Measurements from ENCODE around the gene P2RY11.

P2RY11 gene

DNA sequence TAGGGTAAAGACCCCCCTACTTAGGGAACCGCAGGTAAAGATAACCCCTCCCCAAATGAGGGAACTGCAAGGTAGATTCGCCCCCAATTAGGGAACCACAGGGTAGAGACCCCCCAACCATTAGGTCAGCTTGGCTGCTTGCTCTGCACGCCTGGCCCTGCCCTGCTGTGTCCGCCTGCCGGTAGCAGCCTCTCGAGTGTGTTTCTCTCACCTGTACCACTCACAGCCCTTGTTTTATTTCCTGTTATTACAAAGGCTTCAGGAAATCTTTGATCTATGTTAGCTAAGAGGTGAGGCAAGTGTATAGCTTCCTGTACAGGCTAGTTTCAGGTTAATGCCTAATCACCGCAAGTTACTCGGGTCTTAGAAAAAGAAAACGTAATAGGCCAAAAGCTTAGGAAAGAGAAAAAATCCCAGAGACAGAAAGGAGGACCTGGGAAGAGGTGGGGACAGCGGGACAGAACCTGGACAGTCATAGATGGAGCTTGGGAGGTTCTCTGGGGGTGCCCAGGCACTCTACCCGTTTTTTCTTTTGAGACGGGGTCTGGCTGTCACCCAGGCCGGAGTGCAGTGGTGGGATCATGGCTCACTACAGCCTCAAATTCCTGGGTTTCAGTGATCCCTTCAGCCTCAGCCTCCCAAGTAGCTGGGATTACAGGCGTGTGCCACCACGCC lies 31.3 kb downstream of the P2RY11 start:
- DNase-seq = no peak

DNA sequence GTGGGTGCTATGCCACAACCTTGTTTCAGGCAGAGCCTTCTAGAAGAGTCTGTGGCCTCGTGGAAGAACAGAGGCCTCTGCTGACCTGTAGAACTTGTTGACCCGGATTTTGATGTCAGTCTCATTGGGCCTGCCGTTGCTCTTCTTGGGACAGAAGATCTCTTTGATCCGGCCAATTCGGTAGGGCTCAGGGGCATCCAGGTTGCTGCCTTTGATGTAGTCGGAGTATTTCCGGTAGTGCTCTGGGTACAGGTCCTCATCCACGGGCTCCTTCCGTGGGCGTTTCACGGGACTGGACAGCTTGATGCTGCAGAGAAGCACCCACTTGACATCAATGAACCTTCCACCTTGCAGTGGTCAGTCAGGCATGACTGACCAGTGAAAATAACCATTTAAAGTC lies 32.2 kb downstream of the P2RY11 start:
- DNase-seq = no peak

DNA sequence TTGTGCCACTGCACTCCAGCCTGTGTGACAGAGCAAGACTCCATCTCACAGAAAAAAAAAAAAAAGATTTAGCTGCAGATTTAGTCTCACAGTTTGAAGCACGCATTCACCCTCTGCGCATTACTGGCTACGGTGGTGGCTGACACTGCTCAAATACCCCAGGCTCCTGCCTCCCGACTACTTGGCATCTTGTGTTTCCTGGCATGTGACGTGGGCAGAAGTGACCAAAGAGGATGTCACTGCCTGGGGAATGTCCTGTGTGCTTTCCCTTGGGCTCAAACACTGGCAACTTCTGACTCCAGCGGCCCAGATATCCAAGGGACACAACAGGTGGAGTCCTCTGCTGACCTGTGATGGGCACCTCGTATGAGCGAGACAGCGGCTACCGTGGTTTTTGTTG lies 32.9 kb downstream of the P2RY11 start:
- no peak for DNase-seq

DNA sequence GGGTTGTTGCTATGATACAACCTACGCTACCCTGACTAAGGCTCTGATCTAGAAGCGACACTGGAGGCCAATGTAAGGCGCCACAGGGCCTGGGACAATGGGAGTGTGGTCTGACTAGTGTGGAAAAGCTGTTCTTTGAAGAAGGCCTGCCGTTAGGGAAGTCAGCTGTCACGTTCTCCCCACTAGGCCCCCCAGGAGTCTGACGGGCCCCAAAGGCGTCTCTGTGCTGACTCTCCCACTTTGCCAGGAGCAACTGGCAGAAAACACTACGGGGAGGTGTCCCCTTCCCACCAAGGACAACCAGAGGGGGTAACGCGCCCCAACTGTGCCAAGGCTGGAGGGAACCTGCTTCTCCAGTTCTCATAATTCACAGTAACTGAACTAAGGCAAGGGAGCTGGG lies 33.5 kb downstream of the P2RY11 start:
- DNase-seq = no peak

DNA sequence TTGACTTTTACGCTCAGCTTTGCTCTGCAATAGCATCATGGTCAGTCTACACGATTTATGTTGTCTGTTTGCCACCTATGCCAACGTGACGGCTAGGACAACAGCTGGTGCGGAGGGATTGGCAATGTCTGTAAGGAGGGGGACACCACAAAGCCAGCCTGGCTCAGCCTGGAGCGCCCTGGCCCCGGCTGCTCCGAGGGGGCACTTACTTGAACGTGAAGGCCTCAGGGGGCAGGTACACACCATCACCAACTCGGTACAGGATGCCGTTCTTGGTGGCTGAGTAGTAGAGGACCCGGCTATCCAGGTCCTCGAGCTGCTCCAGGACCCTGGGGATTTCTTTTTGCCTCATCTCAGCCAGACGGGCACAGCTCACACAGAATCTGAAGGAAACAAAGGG lies 34.6 kb downstream of the P2RY11 start:
- DNase-seq = no peak

DNA sequence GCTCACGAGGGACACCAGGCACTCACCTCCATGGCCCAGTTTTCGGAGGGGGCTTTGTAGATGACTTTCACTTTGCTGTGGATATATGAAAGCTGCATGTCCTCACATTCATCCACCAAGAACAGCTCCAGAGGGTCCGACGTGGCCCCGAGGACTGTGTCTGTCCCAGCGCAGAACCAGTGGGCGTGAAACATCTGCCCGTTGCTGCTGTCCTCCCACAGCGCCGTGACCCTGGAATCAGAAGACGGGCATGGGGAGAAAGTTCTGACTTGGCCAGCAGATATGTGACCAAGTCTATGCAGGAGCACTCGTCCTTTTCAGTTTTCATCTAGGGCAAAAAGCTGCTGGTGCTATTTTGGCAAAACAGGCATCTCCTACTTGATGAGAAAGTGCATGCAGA lies 37.9 kb downstream of the P2RY11 start:
- no peak for DNase-seq

DNA sequence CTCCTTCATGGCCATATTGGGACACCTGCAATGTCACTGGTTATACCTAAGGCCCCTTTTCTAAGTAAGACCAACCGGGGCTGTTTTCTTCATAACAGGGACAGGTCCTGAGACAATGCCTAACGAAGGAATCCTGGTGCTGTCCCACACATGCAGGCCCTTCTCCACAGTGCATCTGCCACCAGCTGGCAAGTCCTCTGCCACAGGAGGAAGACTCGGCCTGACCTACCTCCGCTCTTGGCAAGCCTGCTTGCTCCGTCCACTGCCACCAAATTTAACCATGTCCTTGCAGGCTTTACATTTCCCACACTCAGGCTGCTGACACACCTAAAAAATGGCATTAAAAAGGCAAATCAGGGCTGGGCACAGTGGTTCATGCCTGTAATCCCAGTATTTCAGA lies 40.0 kb downstream of the P2RY11 start:
- DNase-seq = no peak

DNA sequence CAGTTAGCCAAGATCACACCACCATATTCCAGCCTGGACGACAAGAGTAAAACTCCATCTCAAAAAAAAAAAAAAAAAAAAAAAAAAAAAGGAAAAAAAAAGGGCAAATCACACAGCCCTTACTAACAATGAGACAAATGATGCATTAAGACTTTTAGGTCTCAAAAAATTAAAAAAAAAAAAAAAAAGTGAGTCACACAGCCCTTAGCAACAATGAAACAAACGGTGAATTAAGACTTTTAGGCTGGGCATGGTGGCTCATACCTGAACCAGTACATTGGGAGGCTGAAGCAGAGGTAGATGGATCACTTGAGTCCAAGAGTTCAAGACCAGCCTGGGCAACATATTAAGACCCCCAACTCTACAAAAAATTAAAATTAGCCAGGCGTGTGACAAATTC lies 40.6 kb downstream of the P2RY11 start:
- DNase-seq = no peak

DNA sequence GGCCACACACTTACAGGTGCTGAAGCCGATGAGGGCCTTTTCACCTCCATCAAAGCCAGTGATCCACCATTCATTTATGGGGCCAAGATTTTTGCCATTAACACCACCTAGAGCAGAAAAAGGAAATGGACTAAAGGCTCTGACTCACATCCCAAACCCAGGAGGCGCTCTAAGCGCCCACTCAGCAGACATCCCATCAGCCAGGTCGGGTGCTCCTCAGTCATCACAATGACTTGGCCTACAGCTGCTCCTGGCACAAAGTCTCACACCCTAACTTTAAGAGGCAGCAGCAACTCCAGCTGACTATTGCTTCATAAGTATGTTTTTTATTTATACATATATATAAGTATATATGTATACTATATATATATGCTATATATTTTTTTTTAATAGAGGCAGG lies 44.3 kb downstream of the P2RY11 start:
- peak; percentile 60 for DNase-seq

DNA sequence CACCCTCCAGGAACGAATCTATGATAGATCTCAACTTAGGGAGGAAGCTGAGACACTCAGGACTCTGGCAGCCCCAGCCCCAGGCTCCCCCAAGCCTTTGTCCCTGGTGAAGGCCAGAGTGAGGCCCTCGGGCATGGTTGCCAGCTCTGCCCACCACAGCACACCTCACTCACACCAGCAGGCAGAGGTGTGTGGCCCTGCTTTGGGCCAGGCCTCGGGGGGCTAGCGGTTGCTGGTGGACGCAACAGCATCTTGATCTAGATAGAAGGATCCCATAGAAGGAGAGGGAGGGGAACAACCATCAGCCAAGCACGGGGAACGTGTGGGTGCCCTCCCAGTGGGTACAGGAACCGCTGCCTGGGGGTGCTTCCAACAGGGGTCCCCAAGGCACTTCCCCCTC lies 46.6 kb downstream of the P2RY11 start:
- DNase-seq = no peak

DNA sequence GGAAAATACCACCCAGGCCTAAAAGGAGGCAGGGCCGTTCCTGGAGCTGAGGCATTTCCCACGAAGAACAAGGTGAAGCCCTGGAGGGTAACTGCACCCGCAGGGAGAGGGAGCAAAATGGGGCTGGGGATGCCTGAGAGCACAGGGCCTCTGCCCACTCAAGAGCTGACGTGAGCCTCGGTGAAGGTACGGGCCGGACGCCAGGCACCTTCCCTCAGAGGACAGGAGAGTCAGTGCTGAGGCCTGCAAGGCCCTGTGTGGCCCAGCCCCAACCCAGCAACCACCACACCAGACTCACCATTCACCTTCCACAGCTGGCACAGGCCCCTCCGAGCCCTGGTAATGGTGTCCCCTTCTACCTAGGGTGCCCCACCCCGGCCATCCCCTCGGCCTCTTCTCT lies 47.0 kb downstream of the P2RY11 start:
- DNase-seq = no peak

DNA sequence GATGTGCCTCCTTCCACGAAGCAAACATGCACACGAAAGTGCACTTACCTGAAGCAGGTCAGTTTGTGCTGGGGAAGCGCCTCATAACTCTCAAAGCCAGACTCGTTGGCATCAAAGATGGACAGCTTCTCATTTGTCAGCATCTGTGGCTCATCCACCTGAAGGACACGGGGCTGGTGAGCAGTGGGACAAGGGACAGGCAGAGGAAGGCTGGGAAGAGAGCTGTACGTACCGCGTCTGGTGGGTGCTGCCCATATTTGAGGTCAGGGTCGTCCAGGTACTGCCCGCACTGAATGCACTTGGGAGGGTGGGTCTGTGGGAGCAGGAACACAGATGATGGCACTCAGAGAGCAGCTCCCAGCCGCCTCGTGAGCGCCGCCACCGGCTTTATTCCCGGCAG lies 48.1 kb downstream of the P2RY11 start:
- no peak for DNase-seq

DNA sequence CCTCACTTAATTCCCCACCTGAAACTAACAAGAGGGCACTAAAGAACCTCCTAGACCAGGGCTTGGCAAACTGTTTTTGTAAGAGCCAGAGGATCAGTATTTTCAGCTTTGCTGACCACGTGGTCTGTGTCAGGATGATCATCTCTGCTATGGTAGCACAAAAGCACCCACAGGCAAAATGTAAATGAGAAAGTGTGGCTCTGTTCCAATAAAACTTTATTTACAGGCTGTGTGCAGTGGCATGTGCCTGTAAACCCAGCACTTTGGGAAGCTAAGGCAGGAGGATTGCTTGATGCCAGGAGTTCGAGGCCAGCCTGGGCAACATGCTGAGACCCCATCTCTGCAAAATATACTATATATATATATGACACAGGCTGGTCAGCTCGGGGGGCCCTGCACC lies 52.0 kb downstream of the P2RY11 start:
- DNase-seq = no peak

All from MV-4-11 (cell line).